Cortex of kidney (tissue), 1 donor: ENCODE data around the gene IARS1.

Experiments
- DNase-seq: peaks from one replicate; lab custom pipeline; 2025; lab: John Stamatoyannopoulos, UW

Gene IARS1

GRCh38 chr9:92295240-92295790 is 1.8 kb upstream of the IARS1 start:
- DNase-seq = no peak

- DNase-seq = no peak
Observed at GRCh38 chr9:92294297-92294676, 790 bp upstream of the IARS1 start.

GRCh38 chr9:92293075-92293354 is 482 bp downstream of the IARS1 start:
- DNase-seq = no peak

- no peak for DNase-seq
Observed at GRCh38 chr9:92292338-92293074, 991 bp downstream of the IARS1 start.

- no peak for DNase-seq
Observed at GRCh38 chr9:92291577-92291976, 1.9 kb downstream of the IARS1 start.

GRCh38 chr9:92290785-92291429 is 2.6 kb downstream of the IARS1 start:
- DNase-seq = no peak

GRCh38 chr9:92289708-92290390 is 3.6 kb downstream of the IARS1 start:
- DNase-seq = no peak

GRCh38 chr9:92279302-92279701 is 14.2 kb downstream of the IARS1 start:
- DNase-seq = no peak

- DNase-seq = no peak
Observed at GRCh38 chr9:92278110-92278509, 15.4 kb downstream of the IARS1 start.

- no peak for DNase-seq
Observed at GRCh38 chr9:92276331-92277032, 17.0 kb downstream of the IARS1 start.

- no peak for DNase-seq
Observed at GRCh38 chr9:92275541-92275940, 18.0 kb downstream of the IARS1 start.

GRCh38 chr9:92270511-92270910 is 23.0 kb downstream of the IARS1 start:
- no peak for DNase-seq

- no peak for DNase-seq
Observed at GRCh38 chr9:92266486-92266885, 27.0 kb downstream of the IARS1 start.

- no peak for DNase-seq
Observed at GRCh38 chr9:92265154-92265553, 28.3 kb downstream of the IARS1 start.

GRCh38 chr9:92263131-92263530 is 30.4 kb downstream of the IARS1 start:
- no peak for DNase-seq

- no peak for DNase-seq
Observed at GRCh38 chr9:92257327-92257726, 36.2 kb downstream of the IARS1 start.

- DNase-seq = no peak
Observed at GRCh38 chr9:92254381-92255337, 38.8 kb downstream of the IARS1 start.

- DNase-seq = no peak
Observed at GRCh38 chr9:92253656-92254055, 39.8 kb downstream of the IARS1 start.

GRCh38 chr9:92247981-92248380 is 45.5 kb downstream of the IARS1 start:
- no peak for DNase-seq

GRCh38 chr9:92247296-92247695 is 46.2 kb downstream of the IARS1 start:
- no peak for DNase-seq
